Amniotic epithelial cell (primary cell): ENCODE measurements around the gene ARL8A.
"Not testable (repeated sequence)": the region's sequence is repeated elsewhere in the genome, so short reads cannot be mapped to it uniquely, and the experiment has no call there.

Experiments used
- DNase-seq: peaks from one replicate; pipeline ENCODE4 v3.0.0-alpha.2; 2010; ENCODE audit warnings: low read depth

ARL8A gene

DNA sequence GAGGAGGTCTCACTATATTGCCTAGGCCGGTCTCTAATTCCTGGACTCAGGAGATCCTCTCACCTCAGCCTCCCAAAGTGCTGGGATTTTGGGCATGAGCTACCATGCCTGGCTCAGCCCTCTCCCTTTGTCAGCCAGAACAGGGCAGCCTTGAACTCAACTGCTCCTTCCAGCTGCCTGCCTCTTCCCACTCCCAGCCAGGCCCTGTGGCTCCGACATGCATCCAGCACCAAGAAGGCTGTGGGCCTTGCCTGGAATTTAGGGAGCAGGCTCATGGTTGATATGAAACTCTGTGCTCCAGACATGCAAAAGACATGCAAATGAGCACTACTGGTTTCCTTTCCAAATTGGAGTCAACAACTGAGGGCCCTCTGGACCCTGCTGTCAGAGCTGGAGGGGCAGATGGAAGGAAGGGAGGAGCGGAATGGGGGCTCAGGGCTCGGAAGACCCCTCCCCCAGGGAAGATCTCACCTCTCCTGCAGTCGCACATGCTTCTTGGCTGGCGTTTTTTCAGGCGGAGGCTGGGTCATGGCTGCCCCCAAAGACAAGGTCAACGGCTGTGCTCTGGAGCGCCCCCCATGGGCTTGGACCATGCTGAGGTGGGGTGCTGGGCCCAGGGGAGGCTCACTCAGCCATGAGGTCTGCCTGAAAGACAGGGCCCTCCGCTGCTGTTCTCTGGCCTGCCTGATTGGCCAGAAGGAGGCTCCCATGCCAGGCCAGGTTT is 14.4 kb upstream of the ARL8A start:
- DNase-seq, result no peak

GRCh38 chr1:202157945-202158344 is 13.4 kb upstream of the ARL8A start:
- no peak for DNase-seq

DNA sequence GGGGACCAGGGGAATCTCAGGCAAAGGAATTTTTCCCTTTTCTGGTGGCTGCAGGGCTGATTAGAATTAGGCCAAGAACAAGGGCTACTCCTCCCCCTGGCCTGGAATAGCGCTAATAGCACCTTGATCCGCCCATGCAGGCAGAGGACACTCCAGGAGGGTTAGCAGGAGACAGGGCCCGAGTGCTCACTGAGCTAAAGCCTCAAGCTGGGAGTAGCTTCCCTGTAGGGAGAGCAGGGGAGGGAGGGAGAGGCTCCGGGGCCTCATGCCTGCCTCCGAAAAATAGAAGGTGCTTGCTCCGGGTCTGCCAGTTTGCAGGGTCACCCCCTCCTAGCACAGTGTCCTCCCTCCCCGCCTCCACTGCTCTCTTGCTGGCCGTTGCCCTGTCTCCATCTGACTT is 12.1 kb upstream of the ARL8A start:
- DNase-seq, result no peak

- peak; percentile 64 for DNase-seq
Measured at GRCh38 chr1:202155478-202156021, 11.0 kb upstream of the ARL8A start.

DNA sequence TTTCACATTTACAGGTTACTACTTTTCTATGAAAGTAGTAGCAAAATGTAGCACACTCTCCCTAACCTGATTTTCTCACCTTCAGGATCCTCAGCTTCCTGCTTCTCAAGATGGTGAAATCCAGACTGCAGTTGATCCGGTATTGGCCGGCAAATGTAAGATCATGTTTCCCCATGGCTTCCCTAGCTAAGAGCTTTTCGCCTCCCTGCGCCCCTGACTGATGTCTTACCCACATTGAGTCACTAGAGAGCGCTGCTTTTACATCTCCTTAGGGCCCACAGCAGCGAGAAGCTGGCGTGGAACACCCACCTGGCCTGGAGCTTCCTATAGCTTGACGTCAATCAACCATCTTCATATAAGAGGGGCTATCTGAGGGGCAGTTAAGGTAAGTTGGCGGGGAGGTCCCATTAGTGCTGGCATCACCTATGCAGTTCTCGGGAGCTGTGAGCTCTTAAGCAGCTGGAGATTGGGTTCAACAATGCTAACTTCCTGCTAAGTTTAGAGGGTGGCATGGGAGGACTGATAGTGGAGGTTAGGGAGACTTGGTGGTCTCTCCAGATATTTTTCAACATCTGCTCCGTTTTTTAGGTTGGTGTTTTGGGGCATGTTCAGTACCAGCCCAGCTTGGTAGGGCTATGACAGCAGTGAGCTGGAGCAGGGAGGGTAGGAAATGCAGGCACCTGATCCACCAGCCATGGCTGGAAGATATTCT is 10.4 kb upstream of the ARL8A start:
- DNase-seq, result peak; percentile 86

GRCh38 chr1:202154148-202154765 is 9.7 kb upstream of the ARL8A start:
- DNase-seq, result no peak

- DNase-seq, result no peak
Measured at GRCh38 chr1:202153284-202153683, 8.7 kb upstream of the ARL8A start.

DNA sequence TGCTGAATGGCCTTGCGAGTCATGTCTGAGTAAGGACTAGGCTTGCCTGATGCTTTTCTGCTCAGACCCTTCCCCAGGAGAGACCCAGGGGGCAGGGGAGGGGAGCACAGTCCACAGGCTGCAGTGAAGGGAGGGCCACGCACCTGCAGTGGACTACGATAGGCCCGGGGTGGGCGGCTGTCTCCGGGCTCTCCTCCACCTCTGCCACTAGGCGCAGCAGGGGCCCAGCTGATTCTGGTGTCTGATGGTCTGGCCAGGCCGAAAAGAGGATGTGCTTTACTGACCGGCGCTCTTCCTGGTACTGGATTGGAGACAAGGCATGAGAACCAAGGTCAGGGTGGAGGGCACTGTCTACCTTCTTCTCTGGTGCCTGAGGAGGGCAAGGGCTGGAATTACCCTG is 7.9 kb upstream of the ARL8A start:
- no peak for DNase-seq

DNA sequence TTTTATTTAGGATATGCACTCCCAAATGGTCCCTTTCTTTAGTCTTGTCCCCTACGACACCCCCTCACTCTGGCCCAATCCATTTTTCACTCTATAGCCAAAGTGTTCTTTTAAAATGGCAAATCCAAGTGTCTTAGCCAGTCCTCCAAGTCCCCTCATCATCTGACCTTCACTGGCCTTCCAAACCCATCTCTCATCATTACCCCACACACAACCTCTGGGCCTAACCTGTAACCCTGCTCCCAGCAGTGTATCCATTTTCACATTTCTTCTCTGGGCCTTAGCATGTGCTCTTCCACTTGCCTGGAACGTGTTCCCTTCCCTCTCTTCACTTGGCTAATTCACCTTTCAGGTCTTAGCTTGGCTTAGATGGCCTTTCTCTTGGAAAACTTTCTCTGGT is 6.5 kb upstream of the ARL8A start:
- no peak for DNase-seq

DNA sequence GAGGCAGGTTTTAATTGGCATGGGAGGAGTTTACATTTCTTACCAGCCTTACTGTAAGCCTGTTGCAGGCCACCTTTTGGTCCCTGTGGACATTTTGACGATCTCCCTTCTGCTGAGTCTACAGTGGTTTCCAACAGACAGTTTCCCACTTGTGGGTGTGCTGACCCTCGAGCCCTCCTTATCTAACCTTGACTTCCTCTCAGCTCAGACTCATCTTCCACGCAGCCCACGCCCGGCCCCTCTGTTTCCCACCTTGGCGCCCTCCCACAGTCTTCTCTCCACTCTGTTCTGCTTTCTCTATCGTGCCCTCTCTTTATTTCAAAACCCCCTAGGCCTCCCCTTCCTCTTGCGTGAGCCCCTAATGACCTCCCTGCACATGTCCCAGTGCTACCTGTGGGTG is 6.1 kb upstream of the ARL8A start:
- DNase-seq, result no peak

DNA sequence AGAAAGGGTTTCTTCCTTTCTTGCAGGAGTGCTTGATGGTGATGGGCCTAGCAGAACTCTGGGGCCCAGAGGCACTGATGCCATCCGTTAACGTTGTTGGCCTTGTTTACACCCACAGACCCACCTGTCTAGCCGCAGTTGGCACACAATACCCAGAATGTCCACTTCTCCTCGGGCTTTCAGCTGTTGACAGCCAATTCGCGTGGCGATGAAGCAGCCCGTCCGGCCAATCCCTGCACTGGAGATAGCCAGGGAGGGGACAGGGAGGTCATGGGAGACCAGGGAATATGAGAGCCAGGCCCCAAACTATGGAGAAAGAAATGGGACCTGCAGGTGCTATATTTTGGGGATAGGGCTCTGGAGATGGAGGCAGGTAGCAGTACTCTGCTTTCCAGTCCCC is 5.7 kb upstream of the ARL8A start:
- DNase-seq, result no peak

- no peak for DNase-seq
Measured at GRCh38 chr1:202149566-202149965, 5.0 kb upstream of the ARL8A start.

GRCh38 chr1:202148391-202148790 is 3.9 kb upstream of the ARL8A start:
- no peak for DNase-seq

GRCh38 chr1:202146993-202147392 is 2.5 kb upstream of the ARL8A start:
- DNase-seq, result no peak

DNA sequence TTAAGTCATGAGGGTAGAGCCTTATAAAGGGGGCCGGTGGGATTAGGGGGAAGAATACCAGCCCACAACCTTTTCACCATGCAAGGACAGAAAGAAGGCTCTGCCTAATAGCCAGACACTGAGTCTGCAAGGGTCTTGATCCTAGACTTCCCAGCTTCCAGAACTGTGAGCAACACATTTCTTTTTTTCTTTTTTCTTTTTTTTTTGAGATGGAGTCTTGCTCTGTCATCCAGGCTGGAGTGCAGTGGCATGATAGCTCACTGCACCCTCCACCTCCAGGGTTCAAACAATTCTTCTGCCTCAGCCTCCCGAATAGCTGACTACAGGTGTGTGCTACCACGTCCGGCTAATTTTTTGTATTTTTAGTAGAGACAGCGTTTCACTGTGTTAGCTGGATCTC is 1.7 kb upstream of the ARL8A start:
- DNase-seq, result no peak

GRCh38 chr1:202145744-202146140 is 1.2 kb upstream of the ARL8A start:
- DNase-seq, result not testable (repeated sequence)

DNA sequence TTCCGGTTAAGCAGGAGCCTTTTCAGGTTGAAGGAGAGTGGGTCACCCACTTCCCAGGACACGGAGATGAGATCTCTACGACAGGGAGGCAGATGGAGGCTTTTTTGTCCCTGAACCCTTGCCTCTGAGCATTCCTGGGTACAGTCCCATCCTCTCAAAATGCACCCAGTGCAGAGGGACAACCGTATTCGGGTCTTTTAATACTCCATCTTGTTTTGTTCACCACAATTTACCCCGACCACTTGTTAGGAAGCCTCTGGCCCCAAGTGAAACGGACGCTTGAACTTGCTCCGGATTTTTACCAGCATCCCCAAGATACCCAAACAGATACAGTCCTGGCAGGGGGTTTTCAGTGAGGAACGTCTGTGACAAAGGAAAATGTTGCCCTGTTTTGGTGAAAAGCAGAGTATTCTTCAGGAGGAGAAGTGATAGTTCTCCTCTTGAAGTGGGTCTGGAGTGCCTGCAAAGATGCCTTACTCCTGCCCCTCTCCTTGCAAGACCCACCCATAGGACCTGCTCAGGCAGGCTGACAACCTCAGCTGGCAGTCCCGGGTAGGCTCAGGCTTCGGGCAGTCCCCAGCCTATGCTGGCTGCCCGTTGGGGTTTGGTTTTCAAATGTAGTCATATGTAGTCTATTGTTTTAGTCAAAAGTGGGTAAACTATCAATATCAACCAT is 669 bp upstream of the ARL8A start:
- DNase-seq, result no peak

GRCh38 chr1:202143768-202144401 is 652 bp downstream of the ARL8A start:
- DNase-seq, result no peak

DNA sequence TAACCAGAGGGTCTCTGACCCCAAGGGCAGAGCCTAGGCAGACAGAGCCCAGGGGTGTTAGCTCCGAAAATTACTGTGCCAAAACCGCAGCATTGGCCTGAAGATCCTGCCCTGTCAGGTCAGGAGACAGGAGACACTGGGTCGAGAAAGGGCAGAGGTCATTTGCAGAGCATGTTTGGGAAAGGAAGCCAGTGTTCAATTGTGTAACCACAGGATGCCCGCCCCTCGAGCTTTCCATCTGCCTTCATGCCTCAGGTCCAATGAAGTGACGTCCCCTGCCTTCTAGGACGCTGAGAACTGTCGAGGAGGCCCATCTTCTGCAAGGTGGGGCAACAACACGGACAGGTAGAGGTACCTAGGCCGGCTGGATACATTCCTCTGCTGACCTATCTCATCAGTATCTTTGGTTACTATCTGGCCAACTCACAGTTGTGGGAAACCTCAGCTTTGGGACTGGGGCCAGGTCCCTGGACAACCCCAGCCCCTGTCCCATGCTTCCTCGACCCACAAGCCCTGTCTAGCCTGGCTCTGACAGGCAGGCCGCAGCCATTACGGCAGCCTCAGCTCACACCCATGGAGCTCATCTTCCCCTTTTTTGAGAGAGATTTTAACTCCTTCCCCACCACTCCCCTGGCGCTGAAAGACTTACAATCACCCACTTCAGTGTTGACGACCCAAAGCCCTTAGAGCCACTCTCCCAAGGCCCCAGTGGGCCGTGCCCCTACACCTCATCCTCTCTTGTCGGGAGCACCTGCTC is 1.3 kb downstream of the ARL8A start:
- no peak for DNase-seq

GRCh38 chr1:202141468-202141867 is 3.1 kb downstream of the ARL8A start:
- DNase-seq, result not testable (repeated sequence)

GRCh38 chr1:202140833-202141232 is 3.7 kb downstream of the ARL8A start:
- DNase-seq, result no peak
